NT2/D1 (cell line): ENCODE measurements around the gene SMIM24.

Experiments used
- SUZ12 ChIP-seq: IDR thresholded peaks from 2 replicates; pipeline ENCODE4 v1.6.1; 2011; ENCODE audit not compliant: insufficient read length, insufficient read depth; ENCODE audit errors: extremely low read depth
- YY1 ChIP-seq: IDR thresholded peaks from 2 replicates; pipeline ENCODE4 v1.6.1; 2011; ENCODE audit not compliant: insufficient read length, insufficient read depth
- ZNF274 ChIP-seq: IDR thresholded peaks from 2 replicates; pipeline ENCODE4 v1.6.1; 2011; ENCODE audit warnings: mild to moderate bottlenecking, low read depth, low read length

GRCh38 chr19:3441986-3442329 lies 38.4 kb downstream of the SMIM24 start:
- TF ChIP-seq YY1 (no peak), SUZ12 (no peak), ZNF274 (no peak)
